GM23338 (cell line): ENCODE results near the gene SMPDL3A. TPM values are rescaled to one million over a fixed set of nuclear protein-coding genes. Genes with fewer than 3 reads are reported as not detected.

Experiments
- ATAC-seq: fragments of 200-7000 bp; cut with Tn5 transposase; 3 replicates; pipeline ENCODE4 v1.9.1; 2020
- DNase-seq: peaks from one replicate; pipeline ENCODE4 v3.0.0-alpha.2; 2015; ENCODE audit warnings: low spot score
- H2AFZ ChIP-seq: fragments of 200-600 bp; sonication (generic); 2 replicates; pipeline ENCODE4 v1.8.0; 2016; ENCODE audit warnings: antibody characterized with exemption, mild to moderate bottlenecking, moderate library complexity
- H3F3A ChIP-seq: fragments of 200-600 bp; sonication (generic); replicated peaks from 2 replicates; pipeline ENCODE4 v1.8.0; 2017; ENCODE audit warnings: antibody characterized with exemption, mixed run types, low read depth
- H3K27ac ChIP-seq: fragments of 200-600 bp; sonication (generic); 2 replicates; pipeline ENCODE4 v1.6.1; 2016; ENCODE audit warnings: low read depth
- H3K27me3 ChIP-seq: fragments of 200-600 bp; sonication (generic); 2 replicates; pipeline ENCODE4 v1.8.0; 2016; ENCODE audit warnings: mild to moderate bottlenecking, mixed run types, moderate library complexity; ENCODE audit not compliant: insufficient read depth
- H3K36me3 ChIP-seq: fragments of 200-600 bp; sonication (generic); 2 replicates; pipeline ENCODE4 v1.8.0; 2016; ENCODE audit warnings: mild to moderate bottlenecking; ENCODE audit not compliant: insufficient read depth
- H3K4me1 ChIP-seq: fragments of 200-600 bp; sonication (generic); 2 replicates; pipeline ENCODE4 v1.8.0; 2016; ENCODE audit warnings: mild to moderate bottlenecking, moderate library complexity; ENCODE audit not compliant: insufficient read depth
- H3K4me2 ChIP-seq: fragments of 200-600 bp; sonication (generic); 2 replicates; pipeline ENCODE4 v1.7.1; 2017; ENCODE audit warnings: mixed run types
- H3K4me3 ChIP-seq: fragments of 200-600 bp; sonication (generic); 2 replicates; pipeline ENCODE4 v1.6.1; 2016; ENCODE audit warnings: mixed run types
- H3K79me2 ChIP-seq: fragments of 200-600 bp; sonication (generic); replicated peaks from 2 replicates; pipeline ENCODE4 v1.8.0; 2017; ENCODE audit warnings: mild to moderate bottlenecking; ENCODE audit not compliant: insufficient read depth
- H3K9me2 ChIP-seq: fragments of 200-600 bp; sonication (generic); 2 replicates; pipeline ENCODE4 v1.8.0; 2017; ENCODE audit not compliant: insufficient read depth
- H4K20me1 ChIP-seq: fragments of 200-600 bp; sonication (generic); replicated peaks from 2 replicates; pipeline ENCODE4 v1.8.0; 2017; ENCODE audit warnings: mild to moderate bottlenecking; ENCODE audit not compliant: insufficient read depth
- H3K27ac Mint-ChIP-seq: 2 replicates; pipeline ENCODE4 v1.8.0; 2020; ENCODE audit warnings: inconsistent platforms, mild to moderate bottlenecking, moderate library complexity, mixed read lengths
- H3K27me3 Mint-ChIP-seq: 3 replicates; pipeline ENCODE4 v1.8.0; 2022; ENCODE audit warnings: low read depth, mild to moderate bottlenecking, moderate library complexity, mixed read lengths, inconsistent platforms; ENCODE audit not compliant: insufficient read depth, poor library complexity
- H3K36me3 Mint-ChIP-seq: 3 replicates; pipeline ENCODE4 v1.8.0; 2021; ENCODE audit warnings: low read depth, mild to moderate bottlenecking, inconsistent platforms, moderate library complexity, mixed read lengths
- H3K4me1 Mint-ChIP-seq: 3 replicates; pipeline ENCODE4 v1.8.0; 2020; ENCODE audit warnings: mild to moderate bottlenecking, inconsistent platforms, mixed read lengths
- H3K4me3 Mint-ChIP-seq: 3 replicates; pipeline ENCODE4 v1.8.0; 2021; ENCODE audit warnings: moderate library complexity, mild to moderate bottlenecking, inconsistent platforms, mixed read lengths
- H3K9me3 Mint-ChIP-seq: 3 replicates; pipeline ENCODE4 v1.8.0; 2020; ENCODE audit warnings: moderate library complexity, mild to moderate bottlenecking, inconsistent platforms, mixed read lengths
- CREB1 ChIP-seq: fragments of 250-450 bp; sonication (Bioruptor Pico); IDR thresholded peaks from 2 replicates; pipeline ENCODE4 v1.5.0; 2020; ENCODE audit warnings: low read depth, mild to moderate bottlenecking, moderate library complexity
- CTCF ChIP-seq, 2 experiments: fragments of 200-600 bp in 1 of 2; sonication (generic) in 1 of 2; conservative IDR thresholded peaks; 2 replicates each; pipeline versions ENCODE4 v1.5.1 to v1.6.1; 2016 to 2017; ENCODE audit warnings: antibody characterized with exemption in 2 of 2, low read depth in 2 of 2, mild to moderate bottlenecking in 2 of 2, moderate library complexity in 1 of 2
- ETS1 ChIP-seq: IDR thresholded peaks from 2 replicates; pipeline ENCODE4 v1.6.1; 2016; ENCODE audit warnings: antibody characterized with exemption
- EZH2phosphoT487 ChIP-seq: fragments of 200-600 bp; sonication (generic); IDR thresholded peaks from one replicate; pipeline ENCODE4 v1.8.1; 2018; ENCODE audit warnings: antibody characterized with exemption; ENCODE audit not compliant: unreplicated experiment
- ZNF331 ChIP-seq: fragments of 250-450 bp; sonication (Bioruptor Pico); IDR thresholded peaks from 2 replicates; pipeline ENCODE4 v1.5.0; 2020; ENCODE audit warnings: low read depth, mild to moderate bottlenecking, moderate library complexity
- polyA plus RNA-seq: library from polyadenylated mRNA; unstranded; fragments of >200 nt; fragmentation: Nextera tagmentation; extraction: Ambion mirVana; gene quantifications from 2 replicates; pipeline ENCODE4 v1.2.1, GENCODE V29; 2016
- total RNA-seq: library from RNA; depleted of rRNA; stranded (reverse); fragments of >200 nt; shearing (Covaris generic); gene quantifications from 2 replicates; pipeline ENCODE4 v1.2.3, GENCODE V29; 2014
- TF ChIP-seq, protein P1 (sequence below): fragments of 250-450 bp; sonication (Bioruptor Pico); IDR thresholded peaks from 2 replicates; pipeline ENCODE4 v1.5.0; 2020; ENCODE audit warnings: mild to moderate bottlenecking, moderate library complexity

SMPDL3A gene
- total and polyA plus RNA-seq, 2 experiments from 2014 or later = 3.5 to 6.3 TPM

GRCh38 chr6:122778985-122779661 lies 9.9 kb upstream of the SMPDL3A start (continued):
- TF ChIP-seq, protein P1, sequence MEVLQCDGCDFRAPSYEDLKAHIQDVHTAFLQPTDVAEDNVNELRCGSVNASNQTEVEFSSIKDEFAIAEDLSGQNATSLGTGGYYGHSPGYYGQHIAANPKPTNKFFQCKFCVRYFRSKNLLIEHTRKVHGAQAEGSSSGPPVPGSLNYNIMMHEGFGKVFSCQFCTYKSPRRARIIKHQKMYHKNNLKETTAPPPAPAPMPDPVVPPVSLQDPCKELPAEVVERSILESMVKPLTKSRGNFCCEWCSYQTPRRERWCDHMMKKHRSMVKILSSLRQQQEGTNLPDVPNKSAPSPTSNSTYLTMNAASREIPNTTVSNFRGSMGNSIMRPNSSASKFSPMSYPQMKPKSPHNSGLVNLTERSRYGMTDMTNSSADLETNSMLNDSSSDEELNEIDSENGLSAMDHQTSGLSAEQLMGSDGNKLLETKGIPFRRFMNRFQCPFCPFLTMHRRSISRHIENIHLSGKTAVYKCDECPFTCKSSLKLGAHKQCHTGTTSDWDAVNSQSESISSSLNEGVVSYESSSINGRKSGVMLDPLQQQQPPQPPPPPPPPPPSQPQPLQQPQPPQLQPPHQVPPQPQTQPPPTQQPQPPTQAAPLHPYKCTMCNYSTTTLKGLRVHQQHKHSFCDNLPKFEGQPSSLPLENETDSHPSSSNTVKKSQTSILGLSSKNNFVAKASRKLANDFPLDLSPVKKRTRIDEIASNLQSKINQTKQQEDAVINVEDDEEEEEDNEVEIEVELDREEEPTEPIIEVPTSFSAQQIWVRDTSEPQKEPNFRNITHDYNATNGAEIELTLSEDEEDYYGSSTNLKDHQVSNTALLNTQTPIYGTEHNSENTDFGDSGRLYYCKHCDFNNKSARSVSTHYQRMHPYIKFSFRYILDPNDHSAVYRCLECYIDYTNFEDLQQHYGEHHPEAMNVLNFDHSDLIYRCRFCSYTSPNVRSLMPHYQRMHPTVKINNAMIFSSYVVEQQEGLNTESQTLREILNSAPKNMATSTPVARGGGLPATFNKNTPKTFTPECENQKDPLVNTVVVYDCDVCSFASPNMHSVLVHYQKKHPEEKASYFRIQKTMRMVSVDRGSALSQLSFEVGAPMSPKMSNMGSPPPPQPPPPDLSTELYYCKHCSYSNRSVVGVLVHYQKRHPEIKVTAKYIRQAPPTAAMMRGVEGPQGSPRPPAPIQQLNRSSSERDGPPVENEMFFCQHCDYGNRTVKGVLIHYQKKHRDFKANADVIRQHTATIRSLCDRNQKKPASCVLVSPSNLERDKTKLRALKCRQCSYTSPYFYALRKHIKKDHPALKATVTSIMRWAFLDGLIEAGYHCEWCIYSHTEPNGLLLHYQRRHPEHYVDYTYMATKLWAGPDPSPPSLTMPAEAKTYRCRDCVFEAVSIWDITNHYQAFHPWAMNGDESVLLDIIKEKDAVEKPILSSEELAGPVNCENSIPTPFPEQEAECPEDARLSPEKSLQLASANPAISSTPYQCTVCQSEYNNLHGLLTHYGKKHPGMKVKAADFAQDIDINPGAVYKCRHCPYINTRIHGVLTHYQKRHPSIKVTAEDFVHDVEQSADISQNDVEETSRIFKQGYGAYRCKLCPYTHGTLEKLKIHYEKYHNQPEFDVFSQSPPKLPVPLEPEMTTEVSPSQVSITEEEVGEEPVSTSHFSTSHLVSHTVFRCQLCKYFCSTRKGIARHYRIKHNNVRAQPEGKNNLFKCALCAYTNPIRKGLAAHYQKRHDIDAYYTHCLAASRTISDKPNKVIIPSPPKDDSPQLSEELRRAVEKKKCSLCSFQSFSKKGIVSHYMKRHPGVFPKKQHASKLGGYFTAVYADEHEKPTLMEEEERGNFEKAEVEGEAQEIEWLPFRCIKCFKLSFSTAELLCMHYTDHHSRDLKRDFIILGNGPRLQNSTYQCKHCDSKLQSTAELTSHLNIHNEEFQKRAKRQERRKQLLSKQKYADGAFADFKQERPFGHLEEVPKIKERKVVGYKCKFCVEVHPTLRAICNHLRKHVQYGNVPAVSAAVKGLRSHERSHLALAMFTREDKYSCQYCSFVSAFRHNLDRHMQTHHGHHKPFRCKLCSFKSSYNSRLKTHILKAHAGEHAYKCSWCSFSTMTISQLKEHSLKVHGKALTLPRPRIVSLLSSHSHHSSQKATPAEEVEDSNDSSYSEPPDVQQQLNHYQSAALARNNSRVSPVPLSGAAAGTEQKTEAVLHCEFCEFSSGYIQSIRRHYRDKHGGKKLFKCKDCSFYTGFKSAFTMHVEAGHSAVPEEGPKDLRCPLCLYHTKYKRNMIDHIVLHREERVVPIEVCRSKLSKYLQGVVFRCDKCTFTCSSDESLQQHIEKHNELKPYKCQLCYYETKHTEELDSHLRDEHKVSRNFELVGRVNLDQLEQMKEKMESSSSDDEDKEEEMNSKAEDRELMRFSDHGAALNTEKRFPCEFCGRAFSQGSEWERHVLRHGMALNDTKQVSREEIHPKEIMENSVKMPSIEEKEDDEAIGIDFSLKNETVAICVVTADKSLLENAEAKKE = no peak
- TF ChIP-seq CTCF (conservative IDR thresholded peaks at IDR 0.05; ENCODE audit: low read depth in 2 of 2) (no peak), EZH2phosphoT487 (no peak), CREB1 (CRISPR knock-in tag) (no peak)

DNA sequence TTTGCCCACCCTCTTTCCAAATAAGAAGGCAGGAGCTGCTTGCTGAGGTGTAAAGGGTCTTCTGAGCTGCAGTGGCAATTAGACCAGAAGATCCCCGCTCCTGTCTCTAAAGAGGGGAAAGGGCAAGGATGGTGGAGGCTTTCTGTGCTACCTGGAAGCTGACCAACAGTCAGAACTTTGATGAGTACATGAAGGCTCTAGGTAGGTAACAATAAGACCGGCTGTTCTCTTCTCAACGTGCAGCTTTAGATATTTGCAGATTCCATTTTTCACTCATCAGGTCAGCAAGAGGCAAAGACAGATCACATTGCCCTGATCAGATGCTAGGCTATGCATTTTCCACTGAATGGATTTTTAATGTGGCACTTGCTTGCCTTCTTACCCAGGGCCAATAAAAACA lies 9.4 kb upstream of the SMPDL3A start, which contains the start of gene FABP7:
FABP7 (plus strand) TSS at position 50 of the 400 bp plus-strand sequence; CDS start at position 129, 79 bp downstream.
- H3K27me3 Mint-ChIP-seq = peaks cover 8% of the 10 kb centered on the region
- no peaks in the 10 kb centered on the region for H3K9me3 Mint-ChIP-seq
- no peaks in the 10 kb centered on the region for H4K20me1 ChIP-seq
- no peak for DNase-seq
- peak within 1 kb of the TSS; percentile 69 for H3K4me2 ChIP-seq
- ATAC-seq = peak; percentile 30
- no peaks in the 10 kb centered on the region for H3K36me3 ChIP-seq
- no peaks in the 10 kb centered on the region for H3K9me2 ChIP-seq
- H3K4me1 Mint-ChIP-seq = peaks cover 37% of the 10 kb centered on the region
- H3K4me3 ChIP-seq = peak within 1 kb of the TSS; percentile 44
- H2AFZ ChIP-seq = peak within 1 kb of the TSS; percentile 85
- H3K79me2 ChIP-seq = no peaks in the 10 kb centered on the region
- H3K27ac ChIP-seq = no peak within 1 kb of the TSS
- H3K4me1 ChIP-seq = peaks cover 25% of the 10 kb centered on the region
- no peaks in the 10 kb centered on the region for H3K36me3 Mint-ChIP-seq
- no peaks in the 10 kb centered on the region for H3K27me3 ChIP-seq
- H3K27ac Mint-ChIP-seq = 0 out of 2 replicates have a peak within 1 kb of the TSS, but pooled peaks have one; percentile 6
- 0 out of 2 replicates have a peak, but pooled peaks cover 2% of the 10 kb centered on the region for H3F3A ChIP-seq
- H3K4me3 Mint-ChIP-seq = peak within 1 kb of the TSS; percentile 56
- no peak for TF ChIP-seq EZH2phosphoT487
- TF ChIP-seq ETS1 = no peak
- TF ChIP-seq CREB1 (CRISPR knock-in tag) = no peak
- TF ChIP-seq ZNF331 (CRISPR knock-in tag) = no peak
